Smooth muscle cell (in vitro differentiated cells): ENCODE data around the gene SFXN2. TPM values are rescaled to one million over a fixed set of nuclear protein-coding genes. Genes with fewer than 3 reads are reported as not detected.
"Not testable (repeated sequence)": the region's sequence is repeated elsewhere in the genome, so short reads cannot be mapped to it uniquely, and the experiment has no call there.

ENCODE experiments used
- DNase-seq: peaks from one replicate; lab custom pipeline; 2025; ENCODE audit not compliant: unreplicated experiment; lab: John Stamatoyannopoulos, UW
- H2AFZ ChIP-seq: fragments of 200-600 bp; sonication (generic); 2 replicates; pipeline ENCODE4 v1.6.0; 2016; ENCODE audit warnings: antibody characterized with exemption, low read depth, mild to moderate bottlenecking
- H3F3A ChIP-seq: fragments of 200-600 bp; sonication (generic); 2 replicates; pipeline ENCODE4 v1.6.0; 2017; ENCODE audit warnings: antibody characterized with exemption, low read depth
- H3K27ac ChIP-seq: fragments of 200-600 bp; sonication (generic); 2 replicates; pipeline ENCODE4 v1.5.1; 2016; ENCODE audit warnings: low read depth, mild to moderate bottlenecking
- H3K27me3 ChIP-seq: fragments of 200-600 bp; sonication (generic); 2 replicates; pipeline ENCODE4 v1.6.1; 2016; ENCODE audit warnings: low read depth, mild to moderate bottlenecking
- H3K36me3 ChIP-seq: fragments of 200-600 bp; sonication (generic); 2 replicates; pipeline ENCODE4 v1.5.1; 2016; ENCODE audit warnings: low read depth
- H3K4me1 ChIP-seq: fragments of 200-600 bp; sonication (generic); 2 replicates; pipeline ENCODE4 v1.5.1; 2016; ENCODE audit warnings: low read depth
- H3K4me2 ChIP-seq: fragments of 200-600 bp; sonication (generic); 2 replicates; pipeline ENCODE4 v1.6.0; 2016; ENCODE audit warnings: mild to moderate bottlenecking
- H3K4me3 ChIP-seq: fragments of 200-600 bp; sonication (generic); 2 replicates; pipeline ENCODE4 v1.5.1; 2016; ENCODE audit warnings: mild to moderate bottlenecking
- H3K79me2 ChIP-seq: fragments of 200-600 bp; sonication (generic); 2 replicates; pipeline ENCODE4 v1.6.0; 2016; ENCODE audit warnings: low read depth, mild to moderate bottlenecking
- H3K9ac ChIP-seq: fragments of 200-600 bp; sonication (generic); 2 replicates; pipeline ENCODE4 v1.6.0; 2016; ENCODE audit warnings: low read depth
- H3K9me3 ChIP-seq: fragments of 200-600 bp; sonication (generic); replicated peaks from 2 replicates; pipeline ENCODE4 v1.5.1; 2016; ENCODE audit warnings: low read depth
- H4K20me1 ChIP-seq: fragments of 200-600 bp; sonication (generic); 2 replicates; pipeline ENCODE4 v1.6.0; 2016; ENCODE audit warnings: low read depth
- CTCF ChIP-seq: fragments of 200-600 bp; sonication (generic); IDR thresholded peaks from 2 replicates; pipeline ENCODE4 v1.5.1; 2017; ENCODE audit warnings: borderline replicate concordance, mild to moderate bottlenecking, antibody characterized with exemption; ENCODE audit not compliant: insufficient read depth, poor library complexity, severe bottlenecking
- WGBS: methylation state at CpG from one replicate; pipeline ENCODE4 v1.1.7; 2016; ENCODE audit warnings: low lambda C conversion rate; 5-methylcytosine and 5-hydroxymethylcytosine counted together
- polyA plus RNA-seq: library from polyadenylated mRNA; unstranded; fragments of >200 nt; fragmentation: Nextera tagmentation; extraction: Ambion mirVana; gene quantifications from 2 replicates; pipeline ENCODE4 v1.2.1, GENCODE V29; 2016
- total RNA-seq: library from RNA; depleted of rRNA; stranded (reverse); fragments of >200 nt; gene quantifications from 2 replicates; pipeline ENCODE4 v1.2.3, GENCODE V29; 2014

SFXN2 gene
- total and polyA plus RNA-seq, 2 experiments from 2014 or later: 2.0 to 2.9 TPM

GRCh38 chr10:102757323-102757722 lies 42.9 kb downstream of the SFXN2 start:
- Histone ChIP-seq H3K4me3 (no peak overlapping the region), H3K9ac (no peak overlapping the region), H3K9me3 (no peaks in the 10 kb centered on the region), H2AFZ (no peak overlapping the region), H3K36me3 (no peaks in the 10 kb centered on the region), H4K20me1 (peaks cover 98% of the 10 kb centered on the region), H3K27me3 (no peaks in the 10 kb centered on the region), H3K79me2 (peaks cover 49% of the 10 kb centered on the region), H3K27ac (no peak overlapping the region), H3F3A (peaks cover 15% of the 10 kb centered on the region), H3K4me2 (no peak overlapping the region), H3K4me1 (peaks cover 21% of the 10 kb centered on the region)
- no peak for DNase-seq
- 98% methylated on average over 6 of the region's 6 CpGs for WGBS
- no peak for TF ChIP-seq CTCF

GRCh38 chr10:102758240-102758932 lies 44.0 kb downstream of the SFXN2 start:
- no peak for TF ChIP-seq CTCF
- peaks cover 99% of the 10 kb centered on the region for H4K20me1 ChIP-seq
- H3F3A ChIP-seq: peaks cover 8% of the 10 kb centered on the region
- H3K9ac ChIP-seq: no peak overlapping the region
- H3K9me3 ChIP-seq: no peaks in the 10 kb centered on the region
- 24% methylated on average over 9 of the region's 9 CpGs for WGBS
- H3K4me2 ChIP-seq: peak overlapping the region; percentile 75
- H3K27ac ChIP-seq: no peak overlapping the region
- H3K79me2 ChIP-seq: peaks cover 54% of the 10 kb centered on the region
- no peak overlapping the region for H3K4me3 ChIP-seq
- H3K36me3 ChIP-seq: no peaks in the 10 kb centered on the region
- DNase-seq: no peak
- H3K4me1 ChIP-seq: peaks cover 15% of the 10 kb centered on the region
- H3K27me3 ChIP-seq: no peaks in the 10 kb centered on the region
- no peak overlapping the region for H2AFZ ChIP-seq

GRCh38 chr10:102758933-102759262 lies 44.5 kb downstream of the SFXN2 start:
- H2AFZ ChIP-seq, H3K36me3 ChIP-seq, H3K9ac ChIP-seq, DNase-seq, H3K4me1 ChIP-seq, H3K27me3 ChIP-seq, H3K9me3 ChIP-seq, H3K4me3 ChIP-seq, H3F3A ChIP-seq, H3K27ac ChIP-seq: not testable (repeated sequence)
- peaks cover 52% of the 10 kb centered on the region for H3K79me2 ChIP-seq
- H4K20me1 ChIP-seq: peaks cover 99% of the 10 kb centered on the region
- peak overlapping the region; percentile 75 for H3K4me2 ChIP-seq
- 11% methylated on average over 9 of the region's 12 CpGs for WGBS

- no peaks in the 10 kb centered on the region for H3K27me3 ChIP-seq
- H2AFZ ChIP-seq: no peak overlapping the region
- H3F3A ChIP-seq: no peaks in the 10 kb centered on the region
- H3K79me2 ChIP-seq: peaks cover 45% of the 10 kb centered on the region
- DNase-seq: no peak
- peak overlapping the region; percentile 75 for H3K4me2 ChIP-seq
- no peak overlapping the region for H3K4me3 ChIP-seq
- no peak for TF ChIP-seq CTCF
- no peak overlapping the region for H3K9ac ChIP-seq
- H3K4me1 ChIP-seq: peaks cover 7% of the 10 kb centered on the region
- no peaks in the 10 kb centered on the region for H3K9me3 ChIP-seq
- no peak overlapping the region for H3K27ac ChIP-seq
- no peaks in the 10 kb centered on the region for H3K36me3 ChIP-seq
- peaks cover 98% of the 10 kb centered on the region for H4K20me1 ChIP-seq
- WGBS: 92% methylated on average over 3 of the region's 3 CpGs
Observed at GRCh38 chr10:102759497-102760210, 45.2 kb downstream of the SFXN2 start.
